Medulla oblongata (tissue), 1 donor: ENCODE data around the gene FRMD5.
A peak's percentile ranks its signal among the peaks of the same experiment; 100 is the strongest.
"Not testable (repeated sequence)": the region's sequence is repeated elsewhere in the genome, so short reads cannot be mapped to it uniquely, and the experiment has no call there.

ENCODE experiments used
- DNase-seq: peaks from one replicate; pipeline ENCODE4 v3.0.0-alpha.2; 2015; ENCODE audit errors: extremely low spot score

FRMD5 gene

DNA sequence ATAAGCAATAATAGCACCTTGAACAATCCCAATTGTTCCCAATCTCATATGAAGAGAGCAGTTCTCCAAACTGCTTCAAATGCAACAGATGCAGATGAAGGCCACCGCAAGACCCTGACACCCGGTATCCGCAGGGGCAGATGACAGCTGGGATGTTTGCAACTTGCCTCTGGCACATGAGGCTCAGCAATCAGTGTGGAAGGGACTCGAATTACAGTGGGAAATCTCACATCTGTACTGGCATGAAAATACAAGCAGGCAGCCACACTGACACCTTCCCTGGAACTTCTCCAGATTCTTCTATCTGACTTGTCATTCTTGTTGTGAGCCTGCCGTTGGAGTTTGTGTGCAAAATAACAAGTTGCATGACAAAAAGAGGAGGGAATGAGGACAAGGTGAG is 299.5 kb downstream of the FRMD5 start:
- no peak for DNase-seq

DNA sequence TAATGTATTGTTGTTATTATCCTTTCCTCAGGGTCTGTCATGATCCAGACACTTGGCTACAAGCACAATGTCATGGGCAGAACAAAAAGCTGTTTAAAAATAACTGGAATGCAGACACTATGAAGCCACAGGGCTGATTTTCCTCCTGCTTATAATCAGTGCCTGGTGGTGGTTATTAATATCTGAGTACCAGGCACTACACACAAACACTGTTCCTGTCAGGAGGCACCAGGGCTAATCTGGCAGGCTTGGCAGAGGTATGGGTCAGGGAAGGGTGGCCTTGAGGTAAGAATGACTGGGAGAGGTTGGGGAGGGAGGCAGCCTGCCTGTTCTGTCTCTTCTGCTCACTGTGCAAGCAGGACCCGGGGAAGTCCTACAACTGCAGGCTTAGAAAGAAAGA is 301.1 kb downstream of the FRMD5 start:
- no peak for DNase-seq

DNA sequence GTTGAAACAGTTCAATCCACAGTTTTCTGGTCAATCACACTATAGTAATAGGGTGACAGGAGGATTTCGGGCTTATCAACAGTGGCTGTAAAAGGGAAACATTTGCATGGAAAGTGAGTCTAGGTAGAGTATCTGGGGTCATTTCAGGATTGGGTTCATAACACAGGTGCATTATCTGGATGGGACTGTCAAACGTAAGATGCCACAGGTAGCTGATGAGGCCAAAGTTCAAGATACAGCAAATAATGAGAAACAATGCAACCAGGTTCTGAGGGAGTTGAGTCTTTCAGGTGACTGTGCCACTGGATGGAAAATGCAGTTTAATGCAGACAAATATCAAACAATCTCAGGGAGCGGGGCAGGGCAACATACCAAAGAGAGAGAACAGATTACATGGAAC is 306.0 kb downstream of the FRMD5 start:
- DNase-seq: no peak

DNA sequence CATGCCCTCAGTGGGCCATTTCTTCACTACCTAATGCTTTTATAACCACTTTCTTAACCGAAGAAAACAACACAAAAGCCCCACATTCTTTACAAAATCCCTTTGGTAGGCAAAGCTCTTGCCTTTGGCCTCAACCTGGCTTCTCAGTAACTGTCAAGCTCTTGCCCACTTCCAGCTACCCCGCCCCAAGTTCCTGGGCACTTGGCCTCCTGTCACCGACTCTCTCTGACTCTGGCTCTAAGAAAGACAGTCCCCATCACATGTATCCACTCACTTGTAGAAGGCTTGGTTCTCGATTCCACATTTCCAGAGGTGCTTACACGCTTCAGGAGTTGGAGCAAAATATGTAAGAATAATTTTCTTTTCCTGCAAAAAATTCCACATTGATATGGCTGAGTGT is 307.2 kb downstream of the FRMD5 start:
- no peak for DNase-seq

DNA sequence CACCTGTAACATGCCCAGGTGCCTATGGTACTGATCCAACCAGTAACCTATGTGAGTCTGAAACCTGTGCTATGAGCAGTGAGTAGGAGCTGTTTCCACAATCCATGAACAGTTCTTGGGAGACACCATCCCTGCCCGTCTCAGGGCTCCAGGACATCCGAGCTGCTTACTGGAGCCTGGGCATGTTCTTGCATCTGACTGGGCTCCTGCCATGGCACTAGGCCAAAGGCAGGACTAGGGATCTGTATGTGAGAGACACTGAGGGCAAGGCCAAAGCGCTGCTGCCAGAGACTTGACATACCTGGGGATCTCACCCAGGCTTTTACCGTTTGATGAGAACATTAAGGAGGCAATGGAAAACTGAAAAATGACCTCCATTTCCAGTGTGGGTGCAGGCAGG is 308.5 kb downstream of the FRMD5 start:
- no peak for DNase-seq

- DNase-seq: no peak
These were observed 311.5 kb downstream of the FRMD5 start for GRCh38 chr15:43883571-43883970.

DNA sequence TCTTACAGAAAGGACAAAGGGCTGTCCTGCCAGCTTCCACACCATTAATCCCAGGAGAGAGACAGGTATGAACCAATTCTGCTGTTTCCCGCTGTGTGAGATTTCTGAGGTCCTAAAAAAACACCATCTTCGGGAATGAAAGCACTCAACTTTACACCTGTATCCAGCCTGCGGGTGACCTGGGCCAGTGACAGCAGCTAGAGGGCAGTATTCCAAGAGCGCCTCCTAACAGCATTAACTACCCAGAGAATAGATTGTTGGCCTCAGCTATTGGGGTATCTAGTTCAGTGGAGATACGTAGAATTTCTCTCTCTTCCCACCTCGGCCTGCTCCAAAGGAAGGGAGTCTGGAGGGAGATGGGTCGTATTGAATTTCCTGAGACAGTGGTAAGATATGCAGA is 313.1 kb downstream of the FRMD5 start:
- no peak for DNase-seq

DNA sequence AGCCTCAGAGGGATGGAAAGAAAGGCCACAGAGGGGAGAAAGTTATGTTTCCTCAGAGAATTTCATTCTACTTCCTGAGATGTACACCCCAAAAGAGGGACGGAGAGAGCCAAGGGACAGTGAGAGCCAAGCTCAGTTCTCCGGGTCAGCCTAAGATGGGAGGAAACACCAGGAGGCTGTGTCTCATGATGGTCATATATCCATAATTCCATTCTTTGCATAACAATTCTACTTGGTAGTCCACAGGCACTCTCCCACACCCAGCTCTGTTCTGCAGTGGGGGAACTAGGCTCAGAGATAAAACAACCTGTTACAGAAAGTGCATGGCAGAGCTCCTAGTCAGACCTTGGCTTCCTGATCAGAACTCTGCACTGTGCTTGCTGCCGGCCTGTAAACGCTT is 313.8 kb downstream of the FRMD5 start:
- DNase-seq: no peak

DNA sequence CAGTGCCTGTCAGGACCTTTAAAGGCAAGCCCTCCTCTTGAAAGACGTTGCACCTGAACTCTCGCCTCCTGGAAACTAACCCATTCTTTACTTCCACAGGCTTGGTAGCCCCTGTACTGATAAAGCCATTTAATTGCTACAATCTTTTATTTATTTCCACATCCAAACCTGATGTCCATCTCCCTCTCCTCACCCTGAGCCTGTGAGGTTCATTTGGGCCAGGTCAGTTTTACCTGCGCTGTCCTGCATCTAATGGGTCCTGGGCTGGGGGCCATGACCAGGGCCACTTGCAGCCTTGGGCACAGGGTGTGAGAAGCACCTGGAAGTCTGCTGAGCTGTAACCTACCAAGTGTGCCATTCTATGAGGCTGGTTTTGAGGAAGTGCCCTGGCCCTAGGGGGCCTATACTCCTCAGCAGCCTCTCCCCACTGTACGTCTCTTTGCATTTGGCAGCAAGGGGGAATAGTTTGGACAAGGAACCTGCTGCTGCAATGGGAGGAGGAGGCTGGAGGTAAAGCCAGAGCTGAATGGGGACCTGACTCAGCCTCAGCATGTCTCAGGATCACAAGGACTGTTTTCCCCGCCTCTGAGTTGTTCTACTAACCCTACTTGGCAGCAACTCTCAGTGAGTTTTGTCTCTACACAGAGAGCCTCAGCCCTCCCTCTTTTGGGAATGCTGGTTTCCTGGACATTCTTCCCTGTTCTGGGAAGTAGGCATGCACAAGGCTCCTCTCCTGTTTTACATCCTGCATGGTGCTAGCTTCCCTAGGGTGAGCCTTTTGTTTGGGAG is 314.5 kb downstream of the FRMD5 start:
- DNase-seq: peak; percentile 42

- no peak for DNase-seq
These were observed 315.4 kb downstream of the FRMD5 start for GRCh38 chr15:43879386-43880355.

DNA sequence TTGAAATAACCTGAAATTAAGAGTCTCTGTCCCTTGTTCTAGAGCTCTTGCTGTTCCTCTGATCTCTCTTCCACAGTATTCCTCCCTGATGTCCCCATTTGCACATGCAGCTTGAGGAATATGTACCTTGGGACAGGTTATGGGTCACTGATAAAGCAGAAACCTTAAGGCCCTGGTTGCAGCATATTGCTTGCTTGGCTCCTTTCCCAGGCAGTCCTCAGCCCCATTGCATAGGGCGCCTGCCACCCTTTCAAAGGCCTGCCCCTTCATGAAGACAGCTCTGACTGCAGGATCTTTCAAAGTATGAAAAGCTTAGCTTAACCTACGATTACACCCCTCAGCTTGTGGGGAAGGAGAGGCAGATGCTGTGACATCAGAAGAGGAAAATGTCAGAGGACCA is 316.6 kb downstream of the FRMD5 start:
- no peak for DNase-seq

DNA sequence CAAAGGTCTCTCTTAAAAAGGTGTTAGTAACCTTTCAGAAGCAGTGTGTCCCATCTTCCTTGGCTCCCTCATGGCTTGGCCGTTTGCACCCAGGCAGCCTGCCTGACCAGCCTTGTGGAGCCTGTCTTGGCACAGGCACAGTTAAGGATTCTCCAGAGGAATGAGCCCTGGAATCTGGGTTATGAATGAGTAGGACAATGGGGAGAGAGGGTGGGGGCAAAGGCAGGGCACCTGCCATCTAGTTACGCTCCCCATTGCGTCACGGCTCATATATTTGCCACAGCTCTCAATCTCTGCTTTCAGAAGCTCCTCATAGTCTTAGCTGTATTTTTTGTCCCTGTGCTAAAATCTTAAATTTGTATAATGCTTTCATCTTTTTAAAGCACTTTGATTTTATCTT is 317.7 kb downstream of the FRMD5 start:
- DNase-seq: no peak

GRCh38 chr15:43876872-43877271 is 318.2 kb downstream of the FRMD5 start:
- no peak for DNase-seq

- DNase-seq: no peak
These were observed 321.4 kb downstream of the FRMD5 start for GRCh38 chr15:43873651-43874050.

DNA sequence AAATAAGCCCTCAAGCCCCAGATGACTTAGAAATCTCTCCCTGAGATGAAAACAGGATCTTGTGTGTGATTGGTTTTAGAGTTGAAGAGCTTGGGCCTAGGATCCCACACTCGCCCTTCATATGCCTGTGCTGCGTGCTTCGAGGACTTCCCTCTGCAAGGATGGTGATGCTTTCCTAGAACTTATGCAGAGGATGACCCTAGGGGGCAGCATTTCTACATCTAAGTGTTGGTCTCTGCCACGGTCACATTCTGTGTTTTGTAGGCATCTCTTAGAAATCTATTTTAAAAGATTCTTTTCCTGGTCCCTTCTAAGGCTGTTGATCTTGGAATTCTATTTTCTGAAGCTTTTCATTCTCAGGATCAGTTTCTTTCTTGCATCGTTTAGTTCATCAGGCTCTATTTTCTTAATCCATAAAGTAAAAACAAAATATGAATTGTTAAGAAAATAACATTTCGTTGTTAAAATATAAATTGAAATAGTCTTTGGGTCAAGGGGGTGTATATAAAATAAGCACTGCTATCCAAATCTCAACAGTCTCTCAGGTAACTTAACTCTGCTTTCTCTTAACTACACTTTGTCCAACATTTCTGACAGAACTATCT is 322.6 kb downstream of the FRMD5 start:
- DNase-seq: peak; percentile 92

DNA sequence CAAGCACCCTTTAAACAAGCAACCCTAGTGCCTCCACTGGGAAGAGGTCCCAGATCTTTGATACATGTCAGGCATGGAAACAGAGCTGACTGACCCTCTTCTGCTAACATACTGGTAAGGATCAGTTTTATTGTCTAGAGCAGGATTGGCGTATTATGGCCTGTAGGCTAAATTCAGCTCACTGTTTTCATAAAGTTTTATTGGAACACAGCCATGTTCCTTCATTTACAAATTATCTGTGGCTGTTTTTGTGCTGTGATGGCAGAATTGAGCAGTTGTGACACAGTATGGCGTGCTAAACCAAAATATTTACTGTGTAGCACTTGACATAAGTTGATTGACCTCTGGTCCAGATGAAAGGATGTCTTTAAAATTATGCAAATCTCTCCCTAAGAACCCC is 323.2 kb downstream of the FRMD5 start:
- DNase-seq: no peak

DNA sequence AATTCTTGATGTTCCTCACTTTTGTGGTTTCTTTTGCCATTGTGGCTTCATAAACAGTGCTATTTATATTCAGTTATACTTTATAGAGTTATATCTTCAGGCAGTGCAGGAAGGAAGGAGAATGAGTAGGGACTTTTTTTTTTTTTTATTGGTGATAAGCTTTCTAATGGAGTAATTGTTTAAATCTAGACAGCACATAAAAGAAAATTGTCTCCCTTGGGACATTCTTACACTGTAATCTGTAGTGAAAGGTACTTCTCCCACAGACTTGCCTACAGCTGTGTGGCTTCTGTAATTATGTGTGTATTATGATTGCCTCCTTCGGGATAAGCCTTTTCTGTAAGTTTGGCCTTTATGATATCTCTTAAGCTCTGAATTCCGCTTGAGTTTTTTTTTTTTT is 326.7 kb downstream of the FRMD5 start:
- DNase-seq: no peak

- DNase-seq: no peak
These were observed 328.0 kb downstream of the FRMD5 start for GRCh38 chr15:43867096-43867495.

- DNase-seq: not testable (repeated sequence)
These were observed 328.4 kb downstream of the FRMD5 start for GRCh38 chr15:43866636-43867035.

GRCh38 chr15:43859546-43859945 is 335.5 kb downstream of the FRMD5 start:
- no peak for DNase-seq

DNA sequence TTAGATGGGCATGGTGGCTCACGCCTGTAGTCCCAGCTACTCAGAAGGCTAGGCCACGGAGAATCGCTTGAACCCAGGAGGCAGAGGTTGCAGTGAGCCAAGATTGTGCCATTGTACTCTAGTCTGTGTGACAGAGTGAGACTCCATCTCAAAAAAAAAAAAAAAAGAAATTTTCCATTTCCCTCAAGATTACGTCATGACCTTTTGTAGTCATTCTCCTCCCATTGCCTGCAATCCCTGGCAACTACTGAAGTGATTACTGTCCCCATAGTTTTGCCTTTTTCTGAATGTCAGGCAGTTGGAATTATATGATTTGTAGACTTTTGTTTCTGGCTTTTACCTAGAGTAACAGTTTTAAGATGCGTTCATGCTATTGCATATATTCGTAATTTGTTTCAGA is 340.3 kb downstream of the FRMD5 start:
- DNase-seq: no peak

DNA sequence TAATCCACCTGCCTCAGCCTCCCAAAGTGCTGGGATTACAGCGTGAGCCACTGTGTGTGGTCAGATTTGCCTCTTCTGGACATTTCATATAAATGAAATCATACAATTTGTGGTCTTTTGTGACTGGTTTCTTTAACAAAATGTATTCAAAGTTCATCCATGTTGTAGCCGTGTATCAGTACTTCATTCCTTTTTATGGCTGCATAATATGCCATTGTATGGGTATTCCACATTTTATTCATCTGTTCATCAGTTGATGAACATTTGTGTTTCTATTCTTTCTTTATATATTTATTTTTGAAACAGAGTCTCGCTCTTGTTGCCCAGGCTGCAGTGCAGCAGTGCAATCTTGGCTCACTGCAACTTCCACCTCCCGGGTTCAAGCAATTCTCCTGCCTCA is 342.5 kb downstream of the FRMD5 start:
- no peak for DNase-seq

- no peak for DNase-seq
These were observed 343.8 kb downstream of the FRMD5 start for GRCh38 chr15:43851251-43851650.
